ENCODE results near the gene SCCPDH. TPM values are rescaled to one million over a fixed set of nuclear protein-coding genes. Genes with fewer than 3 reads are reported as not detected.

Gene SCCPDH
- polyA plus RNA-seq, 1 experiment, result 21.1 TPM

Small RNAs within 50 kb of the gene (small RNA-seq; reads per million reads assigned to genes)
- not detected for gene AC113174.1 (ENCODE audit: insufficient read length, low read depth, low replicate concordance)

Other genes with a start within 250 kb of the SCCPDH start
- gene SMYD3, start 217.1 kb upstream of the SCCPDH start, polyA plus RNA-seq (2011; rRNA removed), result 26.1 and 36.9 TPM in 2 replicates
- 10.9 and 17.4 TPM in 2 replicates for gene TFB2M, start 158.1 kb upstream of the SCCPDH start, polyA plus RNA-seq (2011; rRNA removed)
- 29.7 and 41.2 TPM in 2 replicates for gene CNST, start 158.0 kb upstream of the SCCPDH start, polyA plus RNA-seq (2011; rRNA removed)
- gene AHCTF1, start 207.5 kb downstream of the SCCPDH start, polyA plus RNA-seq (2011; rRNA removed), result 6.1 and 14.4 TPM in 2 replicates

Data from BJ (cell line).